H1 (cell line): ENCODE measurements around the gene PDGFD. TPM values are rescaled to one million over a fixed set of nuclear protein-coding genes. Genes with fewer than 3 reads are reported as not detected.

Experiments used
- ASH2L ChIP-seq: fragments of 200-600, 300-600 bp; sonication (generic); IDR thresholded peaks from one replicate; pipeline ENCODE4 v1.7.1; 2017; ENCODE audit warnings: low read length
- polyA plus RNA-seq, 7 experiments: library from polyadenylated mRNA; depleted of rRNA in 3 of 7; stranded (reverse) in 5 of 7; unstranded in 2 of 7; fragments of >200 nt in 5 of 7; fragments of 200-250 nt in 2 of 7; gene quantifications; 1 replicate in 5 of 7; 2 replicates in 1 of 7; 4 replicates in 1 of 7; pipeline versions ENCODE4 v1.2.1 to v1.2.3, GENCODE V29; 2011 to 2013; ENCODE audit warnings: missing spikeins in 2 of 7, mixed read lengths in 2 of 7
- total RNA-seq: library from RNA; stranded (reverse); fragmentation: NEBNext Ultra II Directional; extraction: Animal tissue kit (Norgen Biotek cat#: 25700); gene quantifications from 2 replicates; pipeline ENCODE4 v1.2.1, GENCODE V29; 2021
- TF ChIP-seq, protein P1 (sequence below): fragments of 300-600 bp; sonication (generic); IDR thresholded peaks from 2 replicates; pipeline ENCODE4 v1.7.1; 2012; ENCODE audit warnings: low read length, moderate library complexity, mild to moderate bottlenecking, inconsistent platforms; ENCODE audit not compliant: insufficient replicate concordance

Gene PDGFD
- total and polyA plus RNA-seq, 2 of the 8 experiments (the other 6 are each of a cell fraction or from before 2014, with no cell fraction given): 1.1 to 3.9 TPM

- TF ChIP-seq, protein P1, sequence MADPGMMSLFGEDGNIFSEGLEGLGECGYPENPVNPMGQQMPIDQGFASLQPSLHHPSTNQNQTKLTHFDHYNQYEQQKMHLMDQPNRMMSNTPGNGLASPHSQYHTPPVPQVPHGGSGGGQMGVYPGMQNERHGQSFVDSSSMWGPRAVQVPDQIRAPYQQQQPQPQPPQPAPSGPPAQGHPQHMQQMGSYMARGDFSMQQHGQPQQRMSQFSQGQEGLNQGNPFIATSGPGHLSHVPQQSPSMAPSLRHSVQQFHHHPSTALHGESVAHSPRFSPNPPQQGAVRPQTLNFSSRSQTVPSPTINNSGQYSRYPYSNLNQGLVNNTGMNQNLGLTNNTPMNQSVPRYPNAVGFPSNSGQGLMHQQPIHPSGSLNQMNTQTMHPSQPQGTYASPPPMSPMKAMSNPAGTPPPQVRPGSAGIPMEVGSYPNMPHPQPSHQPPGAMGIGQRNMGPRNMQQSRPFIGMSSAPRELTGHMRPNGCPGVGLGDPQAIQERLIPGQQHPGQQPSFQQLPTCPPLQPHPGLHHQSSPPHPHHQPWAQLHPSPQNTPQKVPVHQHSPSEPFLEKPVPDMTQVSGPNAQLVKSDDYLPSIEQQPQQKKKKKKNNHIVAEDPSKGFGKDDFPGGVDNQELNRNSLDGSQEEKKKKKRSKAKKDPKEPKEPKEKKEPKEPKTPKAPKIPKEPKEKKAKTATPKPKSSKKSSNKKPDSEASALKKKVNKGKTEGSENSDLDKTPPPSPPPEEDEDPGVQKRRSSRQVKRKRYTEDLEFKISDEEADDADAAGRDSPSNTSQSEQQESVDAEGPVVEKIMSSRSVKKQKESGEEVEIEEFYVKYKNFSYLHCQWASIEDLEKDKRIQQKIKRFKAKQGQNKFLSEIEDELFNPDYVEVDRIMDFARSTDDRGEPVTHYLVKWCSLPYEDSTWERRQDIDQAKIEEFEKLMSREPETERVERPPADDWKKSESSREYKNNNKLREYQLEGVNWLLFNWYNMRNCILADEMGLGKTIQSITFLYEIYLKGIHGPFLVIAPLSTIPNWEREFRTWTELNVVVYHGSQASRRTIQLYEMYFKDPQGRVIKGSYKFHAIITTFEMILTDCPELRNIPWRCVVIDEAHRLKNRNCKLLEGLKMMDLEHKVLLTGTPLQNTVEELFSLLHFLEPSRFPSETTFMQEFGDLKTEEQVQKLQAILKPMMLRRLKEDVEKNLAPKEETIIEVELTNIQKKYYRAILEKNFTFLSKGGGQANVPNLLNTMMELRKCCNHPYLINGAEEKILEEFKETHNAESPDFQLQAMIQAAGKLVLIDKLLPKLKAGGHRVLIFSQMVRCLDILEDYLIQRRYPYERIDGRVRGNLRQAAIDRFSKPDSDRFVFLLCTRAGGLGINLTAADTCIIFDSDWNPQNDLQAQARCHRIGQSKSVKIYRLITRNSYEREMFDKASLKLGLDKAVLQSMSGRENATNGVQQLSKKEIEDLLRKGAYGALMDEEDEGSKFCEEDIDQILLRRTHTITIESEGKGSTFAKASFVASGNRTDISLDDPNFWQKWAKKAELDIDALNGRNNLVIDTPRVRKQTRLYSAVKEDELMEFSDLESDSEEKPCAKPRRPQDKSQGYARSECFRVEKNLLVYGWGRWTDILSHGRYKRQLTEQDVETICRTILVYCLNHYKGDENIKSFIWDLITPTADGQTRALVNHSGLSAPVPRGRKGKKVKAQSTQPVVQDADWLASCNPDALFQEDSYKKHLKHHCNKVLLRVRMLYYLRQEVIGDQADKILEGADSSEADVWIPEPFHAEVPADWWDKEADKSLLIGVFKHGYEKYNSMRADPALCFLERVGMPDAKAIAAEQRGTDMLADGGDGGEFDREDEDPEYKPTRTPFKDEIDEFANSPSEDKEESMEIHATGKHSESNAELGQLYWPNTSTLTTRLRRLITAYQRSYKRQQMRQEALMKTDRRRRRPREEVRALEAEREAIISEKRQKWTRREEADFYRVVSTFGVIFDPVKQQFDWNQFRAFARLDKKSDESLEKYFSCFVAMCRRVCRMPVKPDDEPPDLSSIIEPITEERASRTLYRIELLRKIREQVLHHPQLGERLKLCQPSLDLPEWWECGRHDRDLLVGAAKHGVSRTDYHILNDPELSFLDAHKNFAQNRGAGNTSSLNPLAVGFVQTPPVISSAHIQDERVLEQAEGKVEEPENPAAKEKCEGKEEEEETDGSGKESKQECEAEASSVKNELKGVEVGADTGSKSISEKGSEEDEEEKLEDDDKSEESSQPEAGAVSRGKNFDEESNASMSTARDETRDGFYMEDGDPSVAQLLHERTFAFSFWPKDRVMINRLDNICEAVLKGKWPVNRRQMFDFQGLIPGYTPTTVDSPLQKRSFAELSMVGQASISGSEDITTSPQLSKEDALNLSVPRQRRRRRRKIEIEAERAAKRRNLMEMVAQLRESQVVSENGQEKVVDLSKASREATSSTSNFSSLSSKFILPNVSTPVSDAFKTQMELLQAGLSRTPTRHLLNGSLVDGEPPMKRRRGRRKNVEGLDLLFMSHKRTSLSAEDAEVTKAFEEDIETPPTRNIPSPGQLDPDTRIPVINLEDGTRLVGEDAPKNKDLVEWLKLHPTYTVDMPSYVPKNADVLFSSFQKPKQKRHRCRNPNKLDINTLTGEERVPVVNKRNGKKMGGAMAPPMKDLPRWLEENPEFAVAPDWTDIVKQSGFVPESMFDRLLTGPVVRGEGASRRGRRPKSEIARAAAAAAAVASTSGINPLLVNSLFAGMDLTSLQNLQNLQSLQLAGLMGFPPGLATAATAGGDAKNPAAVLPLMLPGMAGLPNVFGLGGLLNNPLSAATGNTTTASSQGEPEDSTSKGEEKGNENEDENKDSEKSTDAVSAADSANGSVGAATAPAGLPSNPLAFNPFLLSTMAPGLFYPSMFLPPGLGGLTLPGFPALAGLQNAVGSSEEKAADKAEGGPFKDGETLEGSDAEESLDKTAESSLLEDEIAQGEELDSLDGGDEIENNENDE: no peak
- no peak for TF ChIP-seq ASH2L
Measured at GRCh38 chr11:103998826-103999508, 165.0 kb downstream of the PDGFD start (continued).
